ENCODE results near the gene ENOPH1.

DNA sequence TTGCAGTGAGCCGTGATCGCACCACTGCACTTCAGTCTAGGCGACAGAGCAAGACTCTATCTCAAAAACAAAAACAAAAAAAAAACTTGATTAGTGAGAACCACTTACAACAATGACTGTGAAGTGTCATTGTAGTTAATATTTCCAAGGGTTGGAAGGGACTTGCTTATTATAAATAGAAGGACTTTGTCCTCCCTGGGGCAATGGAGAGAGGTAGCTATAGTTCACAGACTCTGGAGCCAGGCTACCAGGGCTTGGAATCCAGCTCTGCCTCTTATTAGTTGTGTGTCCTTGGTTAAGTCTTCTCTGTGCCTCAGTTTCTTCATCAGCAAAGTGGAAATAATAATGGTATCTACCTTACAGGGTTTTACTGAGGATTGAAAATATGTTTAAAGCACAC, 79.8 kb downstream of the ENOPH1 start:
- TF ChIP-seq, protein P1, sequence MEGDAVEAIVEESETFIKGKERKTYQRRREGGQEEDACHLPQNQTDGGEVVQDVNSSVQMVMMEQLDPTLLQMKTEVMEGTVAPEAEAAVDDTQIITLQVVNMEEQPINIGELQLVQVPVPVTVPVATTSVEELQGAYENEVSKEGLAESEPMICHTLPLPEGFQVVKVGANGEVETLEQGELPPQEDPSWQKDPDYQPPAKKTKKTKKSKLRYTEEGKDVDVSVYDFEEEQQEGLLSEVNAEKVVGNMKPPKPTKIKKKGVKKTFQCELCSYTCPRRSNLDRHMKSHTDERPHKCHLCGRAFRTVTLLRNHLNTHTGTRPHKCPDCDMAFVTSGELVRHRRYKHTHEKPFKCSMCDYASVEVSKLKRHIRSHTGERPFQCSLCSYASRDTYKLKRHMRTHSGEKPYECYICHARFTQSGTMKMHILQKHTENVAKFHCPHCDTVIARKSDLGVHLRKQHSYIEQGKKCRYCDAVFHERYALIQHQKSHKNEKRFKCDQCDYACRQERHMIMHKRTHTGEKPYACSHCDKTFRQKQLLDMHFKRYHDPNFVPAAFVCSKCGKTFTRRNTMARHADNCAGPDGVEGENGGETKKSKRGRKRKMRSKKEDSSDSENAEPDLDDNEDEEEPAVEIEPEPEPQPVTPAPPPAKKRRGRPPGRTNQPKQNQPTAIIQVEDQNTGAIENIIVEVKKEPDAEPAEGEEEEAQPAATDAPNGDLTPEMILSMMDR (IDR thresholded peaks at IDR 0.05): no peak
- TF ChIP-seq POLR2A (IDR thresholded peaks at IDR 0.05): no peak
